Subcutaneous adipose tissue (tissue), 4 donors: ENCODE data around the gene RNF144A. TPM values are rescaled to one million over a fixed set of nuclear protein-coding genes. Genes with fewer than 3 reads are reported as not detected.

Experiments used
- CTCF ChIP-seq: fragments of 450-650 bp; IDR thresholded peaks from one replicate; pipeline ENCODE4 v1.5.1; 2016; ENCODE audit warnings: low read depth, mild to moderate bottlenecking, control low read depth, antibody characterized with exemption, moderate library complexity
- total RNA-seq, 4 donors: library from RNA; depleted of rRNA; stranded (reverse); fragments of >200 nt; gene quantifications; one replicate each; pipeline ENCODE4 v1.1.0, GENCODE V29; 2016

The RNF144A gene
- total RNA-seq, 4 donors from 2014 or later, result 12.2 to 45.8 (median 32.6) TPM

- no peak for TF ChIP-seq CTCF
Observed at GRCh38 chr2:6943971-6944370, 26.8 kb downstream of the RNF144A start.

- TF ChIP-seq CTCF, result no peak
Observed at GRCh38 chr2:6944555-6944954, 27.3 kb downstream of the RNF144A start.

- no peak for TF ChIP-seq CTCF
Observed at GRCh38 chr2:6945087-6945813, 28.0 kb downstream of the RNF144A start.

- no peak for TF ChIP-seq CTCF
Observed at GRCh38 chr2:6945821-6946220, 28.6 kb downstream of the RNF144A start.

- no peak for TF ChIP-seq CTCF
Observed at GRCh38 chr2:6946722-6947121, 29.5 kb downstream of the RNF144A start.

- TF ChIP-seq CTCF, result no peak
Observed at GRCh38 chr2:6947929-6948676, 30.9 kb downstream of the RNF144A start.

- TF ChIP-seq CTCF, result no peak
Observed at GRCh38 chr2:6948677-6949351, 31.6 kb downstream of the RNF144A start.
